GM23338 (cell line): ENCODE data around the gene SNUPN. TPM values are rescaled to one million over a fixed set of nuclear protein-coding genes. Genes with fewer than 3 reads are reported as not detected.

Experiments
- ATAC-seq: fragments of 200-7000 bp; cut with Tn5 transposase; 3 replicates; pipeline ENCODE4 v1.9.1; 2020
- DNase-seq: peaks from one replicate; pipeline ENCODE4 v3.0.0-alpha.2; 2015; ENCODE audit warnings: low spot score
- H2AFZ ChIP-seq: fragments of 200-600 bp; sonication (generic); 2 replicates; pipeline ENCODE4 v1.8.0; 2016; ENCODE audit warnings: antibody characterized with exemption, mild to moderate bottlenecking, moderate library complexity
- H3F3A ChIP-seq: fragments of 200-600 bp; sonication (generic); replicated peaks from 2 replicates; pipeline ENCODE4 v1.8.0; 2017; ENCODE audit warnings: antibody characterized with exemption, mixed run types, low read depth
- H3K27ac ChIP-seq: fragments of 200-600 bp; sonication (generic); 2 replicates; pipeline ENCODE4 v1.6.1; 2016; ENCODE audit warnings: low read depth
- H3K27me3 ChIP-seq: fragments of 200-600 bp; sonication (generic); 2 replicates; pipeline ENCODE4 v1.8.0; 2016; ENCODE audit warnings: mild to moderate bottlenecking, mixed run types, moderate library complexity; ENCODE audit not compliant: insufficient read depth
- H3K36me3 ChIP-seq: fragments of 200-600 bp; sonication (generic); 2 replicates; pipeline ENCODE4 v1.8.0; 2016; ENCODE audit warnings: mild to moderate bottlenecking; ENCODE audit not compliant: insufficient read depth
- H3K4me1 ChIP-seq: fragments of 200-600 bp; sonication (generic); 2 replicates; pipeline ENCODE4 v1.8.0; 2016; ENCODE audit warnings: mild to moderate bottlenecking, moderate library complexity; ENCODE audit not compliant: insufficient read depth
- H3K4me2 ChIP-seq: fragments of 200-600 bp; sonication (generic); 2 replicates; pipeline ENCODE4 v1.7.1; 2017; ENCODE audit warnings: mixed run types
- H3K4me3 ChIP-seq: fragments of 200-600 bp; sonication (generic); 2 replicates; pipeline ENCODE4 v1.6.1; 2016; ENCODE audit warnings: mixed run types
- H3K79me2 ChIP-seq: fragments of 200-600 bp; sonication (generic); replicated peaks from 2 replicates; pipeline ENCODE4 v1.8.0; 2017; ENCODE audit warnings: mild to moderate bottlenecking; ENCODE audit not compliant: insufficient read depth
- H3K9me2 ChIP-seq: fragments of 200-600 bp; sonication (generic); 2 replicates; pipeline ENCODE4 v1.8.0; 2017; ENCODE audit not compliant: insufficient read depth
- H4K20me1 ChIP-seq: fragments of 200-600 bp; sonication (generic); replicated peaks from 2 replicates; pipeline ENCODE4 v1.8.0; 2017; ENCODE audit warnings: mild to moderate bottlenecking; ENCODE audit not compliant: insufficient read depth
- H3K27ac Mint-ChIP-seq: 2 replicates; pipeline ENCODE4 v1.8.0; 2020; ENCODE audit warnings: inconsistent platforms, mild to moderate bottlenecking, moderate library complexity, mixed read lengths
- H3K27me3 Mint-ChIP-seq: 3 replicates; pipeline ENCODE4 v1.8.0; 2022; ENCODE audit warnings: low read depth, mild to moderate bottlenecking, moderate library complexity, mixed read lengths, inconsistent platforms; ENCODE audit not compliant: insufficient read depth, poor library complexity
- H3K36me3 Mint-ChIP-seq: 3 replicates; pipeline ENCODE4 v1.8.0; 2021; ENCODE audit warnings: low read depth, mild to moderate bottlenecking, inconsistent platforms, moderate library complexity, mixed read lengths
- H3K4me1 Mint-ChIP-seq: 3 replicates; pipeline ENCODE4 v1.8.0; 2020; ENCODE audit warnings: mild to moderate bottlenecking, inconsistent platforms, mixed read lengths
- H3K4me3 Mint-ChIP-seq: 3 replicates; pipeline ENCODE4 v1.8.0; 2021; ENCODE audit warnings: moderate library complexity, mild to moderate bottlenecking, inconsistent platforms, mixed read lengths
- H3K9me3 Mint-ChIP-seq: 3 replicates; pipeline ENCODE4 v1.8.0; 2020; ENCODE audit warnings: moderate library complexity, mild to moderate bottlenecking, inconsistent platforms, mixed read lengths
- CREB1 ChIP-seq: fragments of 250-450 bp; sonication (Bioruptor Pico); IDR thresholded peaks from 2 replicates; pipeline ENCODE4 v1.5.0; 2020; ENCODE audit warnings: low read depth, mild to moderate bottlenecking, moderate library complexity
- JUNB ChIP-seq: IDR thresholded peaks from one replicate; pipeline ENCODE4 v1.6.1; 2016; ENCODE audit warnings: antibody characterized with exemption; ENCODE audit not compliant: unreplicated experiment
- POLR2AphosphoS5 ChIP-seq: IDR thresholded peaks from 2 replicates; pipeline ENCODE4 v1.6.1; 2016; ENCODE audit warnings: antibody characterized with exemption, low read depth
- STAT1 ChIP-seq: IDR thresholded peaks from one replicate; pipeline ENCODE4 v1.6.1; 2016; ENCODE audit warnings: antibody characterized with exemption; ENCODE audit not compliant: unreplicated experiment
- ZNF114 ChIP-seq: fragments of 250-450 bp; sonication (Bioruptor Pico); IDR thresholded peaks from 2 replicates; pipeline ENCODE4 v1.5.0; 2020; ENCODE audit warnings: mild to moderate bottlenecking, moderate library complexity
- ZNF331 ChIP-seq: fragments of 250-450 bp; sonication (Bioruptor Pico); IDR thresholded peaks from 2 replicates; pipeline ENCODE4 v1.5.0; 2020; ENCODE audit warnings: low read depth, mild to moderate bottlenecking, moderate library complexity
- ZNF462 ChIP-seq: fragments of 250-450 bp; sonication (Bioruptor Pico); IDR thresholded peaks from 2 replicates; pipeline ENCODE4 v1.5.0; 2020; ENCODE audit warnings: mild to moderate bottlenecking, moderate library complexity
- polyA plus RNA-seq: library from polyadenylated mRNA; unstranded; fragments of >200 nt; fragmentation: Nextera tagmentation; extraction: Ambion mirVana; gene quantifications from 2 replicates; pipeline ENCODE4 v1.2.1, GENCODE V29; 2016
- total RNA-seq: library from RNA; depleted of rRNA; stranded (reverse); fragments of >200 nt; shearing (Covaris generic); gene quantifications from 2 replicates; pipeline ENCODE4 v1.2.3, GENCODE V29; 2014
- TF ChIP-seq, protein P1 (sequence below), 2 experiments: fragments of 200-600 bp in 1 of 2; sonication (generic) in 1 of 2; conservative IDR thresholded peaks; 2 replicates each; pipeline versions ENCODE4 v1.5.1 to v1.6.1; 2016 to 2017; ENCODE audit warnings: antibody characterized with exemption in 2 of 2, low read depth in 2 of 2, mild to moderate bottlenecking in 2 of 2, moderate library complexity in 1 of 2
- TF ChIP-seq, protein P2 (sequence below): IDR thresholded peaks from one replicate; pipeline ENCODE4 v1.6.1; 2018; ENCODE audit warnings: antibody characterized with exemption; ENCODE audit not compliant: unreplicated experiment

The SNUPN gene
- total and polyA plus RNA-seq, 2 experiments from 2014 or later: 20.5 to 27.7 TPM

- TF ChIP-seq ZNF462 (CRISPR knock-in tag) (no peak), ZNF331 (CRISPR knock-in tag) (no peak), CREB1 (CRISPR knock-in tag) (no peak), JUNB (no peak)
- TF ChIP-seq, protein P1, sequence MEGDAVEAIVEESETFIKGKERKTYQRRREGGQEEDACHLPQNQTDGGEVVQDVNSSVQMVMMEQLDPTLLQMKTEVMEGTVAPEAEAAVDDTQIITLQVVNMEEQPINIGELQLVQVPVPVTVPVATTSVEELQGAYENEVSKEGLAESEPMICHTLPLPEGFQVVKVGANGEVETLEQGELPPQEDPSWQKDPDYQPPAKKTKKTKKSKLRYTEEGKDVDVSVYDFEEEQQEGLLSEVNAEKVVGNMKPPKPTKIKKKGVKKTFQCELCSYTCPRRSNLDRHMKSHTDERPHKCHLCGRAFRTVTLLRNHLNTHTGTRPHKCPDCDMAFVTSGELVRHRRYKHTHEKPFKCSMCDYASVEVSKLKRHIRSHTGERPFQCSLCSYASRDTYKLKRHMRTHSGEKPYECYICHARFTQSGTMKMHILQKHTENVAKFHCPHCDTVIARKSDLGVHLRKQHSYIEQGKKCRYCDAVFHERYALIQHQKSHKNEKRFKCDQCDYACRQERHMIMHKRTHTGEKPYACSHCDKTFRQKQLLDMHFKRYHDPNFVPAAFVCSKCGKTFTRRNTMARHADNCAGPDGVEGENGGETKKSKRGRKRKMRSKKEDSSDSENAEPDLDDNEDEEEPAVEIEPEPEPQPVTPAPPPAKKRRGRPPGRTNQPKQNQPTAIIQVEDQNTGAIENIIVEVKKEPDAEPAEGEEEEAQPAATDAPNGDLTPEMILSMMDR (conservative IDR thresholded peaks at IDR 0.05; ENCODE audit: low read depth in 2 of 2): no peak
Observed at GRCh38 chr15:75646112-75646943, 20.8 kb upstream of the SNUPN start (continued).

GRCh38 chr15:75644376-75644775, 18.9 kb upstream of the SNUPN start:
- no peaks in the 10 kb centered on the region for H3K9me2 ChIP-seq
- DNase-seq (no peak), ATAC-seq (no peak)
- no peak overlapping the region for H3K4me3 ChIP-seq
- Mint-ChIP-seq H3K4me1 (peaks cover 25% of the 10 kb centered on the region), H3K27ac (no peak overlapping the region), H3K27me3 (peaks cover 34% of the 10 kb centered on the region), H3K9me3 (no peaks in the 10 kb centered on the region; the same call in 2 of the 3 replicates), H3K4me3 (no peak overlapping the region), H3K36me3 (peaks cover 11% of the 10 kb centered on the region; the same call in 2 of the 3 replicates)
- H3F3A ChIP-seq: peaks cover 40% of the 10 kb centered on the region
- no peak overlapping the region for H3K4me2 ChIP-seq
- no peak overlapping the region for H2AFZ ChIP-seq
- H4K20me1 ChIP-seq: peaks cover under 1% of the 10 kb centered on the region; the same call in 1 of the 2 replicates
- peaks cover 14% of the 10 kb centered on the region for H3K79me2 ChIP-seq
- H3K36me3 ChIP-seq: no peaks in the 10 kb centered on the region
- H3K27ac ChIP-seq: no peak overlapping the region
- H3K4me1 ChIP-seq: peaks cover 16% of the 10 kb centered on the region
- H3K27me3 ChIP-seq: peaks cover 17% of the 10 kb centered on the region
- TF ChIP-seq, protein P1 (conservative IDR thresholded peaks at IDR 0.05; ENCODE audit: low read depth in 2 of 2): no peak
- no peak for TF ChIP-seq STAT1
- no peak for TF ChIP-seq POLR2AphosphoS5
- TF ChIP-seq ZNF331 (CRISPR knock-in tag): no peak
- TF ChIP-seq CREB1 (CRISPR knock-in tag): no peak
- TF ChIP-seq ZNF114 (CRISPR knock-in tag): no peak
- TF ChIP-seq JUNB: no peak
- TF ChIP-seq, protein P2, sequence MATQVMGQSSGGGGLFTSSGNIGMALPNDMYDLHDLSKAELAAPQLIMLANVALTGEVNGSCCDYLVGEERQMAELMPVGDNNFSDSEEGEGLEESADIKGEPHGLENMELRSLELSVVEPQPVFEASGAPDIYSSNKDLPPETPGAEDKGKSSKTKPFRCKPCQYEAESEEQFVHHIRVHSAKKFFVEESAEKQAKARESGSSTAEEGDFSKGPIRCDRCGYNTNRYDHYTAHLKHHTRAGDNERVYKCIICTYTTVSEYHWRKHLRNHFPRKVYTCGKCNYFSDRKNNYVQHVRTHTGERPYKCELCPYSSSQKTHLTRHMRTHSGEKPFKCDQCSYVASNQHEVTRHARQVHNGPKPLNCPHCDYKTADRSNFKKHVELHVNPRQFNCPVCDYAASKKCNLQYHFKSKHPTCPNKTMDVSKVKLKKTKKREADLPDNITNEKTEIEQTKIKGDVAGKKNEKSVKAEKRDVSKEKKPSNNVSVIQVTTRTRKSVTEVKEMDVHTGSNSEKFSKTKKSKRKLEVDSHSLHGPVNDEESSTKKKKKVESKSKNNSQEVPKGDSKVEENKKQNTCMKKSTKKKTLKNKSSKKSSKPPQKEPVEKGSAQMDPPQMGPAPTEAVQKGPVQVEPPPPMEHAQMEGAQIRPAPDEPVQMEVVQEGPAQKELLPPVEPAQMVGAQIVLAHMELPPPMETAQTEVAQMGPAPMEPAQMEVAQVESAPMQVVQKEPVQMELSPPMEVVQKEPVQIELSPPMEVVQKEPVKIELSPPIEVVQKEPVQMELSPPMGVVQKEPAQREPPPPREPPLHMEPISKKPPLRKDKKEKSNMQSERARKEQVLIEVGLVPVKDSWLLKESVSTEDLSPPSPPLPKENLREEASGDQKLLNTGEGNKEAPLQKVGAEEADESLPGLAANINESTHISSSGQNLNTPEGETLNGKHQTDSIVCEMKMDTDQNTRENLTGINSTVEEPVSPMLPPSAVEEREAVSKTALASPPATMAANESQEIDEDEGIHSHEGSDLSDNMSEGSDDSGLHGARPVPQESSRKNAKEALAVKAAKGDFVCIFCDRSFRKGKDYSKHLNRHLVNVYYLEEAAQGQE: no peak
